NCI-H1436 treated with DMSO at 0.1 percent for 48 hours (cell line): ENCODE results near the gene NAPG.
"Not testable (repeated sequence)": the region's sequence is repeated elsewhere in the genome, so short reads cannot be mapped to it uniquely, and the experiment has no call there.

Experiments used
- DNase-seq: peaks from one replicate; lab custom pipeline; 2025; lab: John Stamatoyannopoulos, UW

NAPG gene

DNA sequence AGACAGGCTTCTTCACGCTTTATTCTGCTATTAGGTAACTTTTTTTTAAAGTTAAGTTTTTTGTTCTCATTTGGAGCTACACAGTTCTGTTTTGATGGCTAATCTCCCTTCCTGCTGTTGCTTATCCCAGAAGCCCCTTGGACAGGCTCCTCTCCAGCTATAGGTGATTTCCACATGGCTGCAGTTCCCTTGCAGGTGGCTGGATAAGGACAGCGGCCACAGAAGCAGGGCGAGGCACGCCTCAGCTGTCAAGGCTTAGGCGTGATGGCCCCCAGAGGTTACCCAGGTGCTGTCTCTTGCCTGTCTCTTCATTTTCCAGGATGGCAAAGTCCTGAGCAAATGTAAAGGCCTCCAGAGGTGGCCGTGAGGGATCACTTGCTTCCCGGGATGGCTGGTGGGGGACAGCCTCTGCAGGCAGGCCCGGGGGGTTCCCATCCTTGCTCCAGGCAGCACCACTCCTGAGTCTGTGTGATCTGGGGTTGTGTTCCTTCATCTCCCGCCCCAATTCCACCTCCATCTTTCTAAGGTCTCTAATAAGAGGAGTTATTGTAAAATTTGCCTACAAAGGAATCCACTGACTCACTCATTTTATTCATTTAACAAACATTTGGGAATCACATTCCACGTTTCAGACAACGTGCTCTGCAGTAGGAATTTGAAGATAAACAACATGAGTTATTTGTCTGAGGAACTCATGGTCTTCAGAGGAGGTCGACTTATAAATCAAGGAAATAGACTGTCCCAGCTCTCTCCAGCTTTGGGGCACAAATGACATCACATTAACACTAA is 53.4 kb downstream of the NAPG start:
- DNase-seq = no peak

DNA sequence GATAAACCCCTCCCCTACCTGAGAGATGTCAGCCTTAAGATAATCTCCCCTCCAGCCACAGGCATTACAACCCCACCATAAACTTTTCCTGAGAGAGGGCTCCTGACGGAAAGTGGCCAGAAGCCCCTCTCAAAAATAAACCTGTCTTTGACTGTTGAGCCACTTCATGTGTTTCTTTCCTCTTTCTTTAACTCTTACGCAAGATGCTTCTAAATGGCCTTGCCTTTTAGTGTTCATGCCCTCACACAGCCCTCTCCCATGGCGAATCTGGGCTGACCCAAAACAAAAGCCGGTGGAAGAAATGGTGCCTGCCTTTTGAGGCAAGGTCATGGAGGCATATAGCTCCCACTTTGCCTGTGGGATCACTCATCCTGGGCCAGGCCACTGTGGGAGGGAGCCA is 54.4 kb downstream of the NAPG start:
- no peak for DNase-seq

DNA sequence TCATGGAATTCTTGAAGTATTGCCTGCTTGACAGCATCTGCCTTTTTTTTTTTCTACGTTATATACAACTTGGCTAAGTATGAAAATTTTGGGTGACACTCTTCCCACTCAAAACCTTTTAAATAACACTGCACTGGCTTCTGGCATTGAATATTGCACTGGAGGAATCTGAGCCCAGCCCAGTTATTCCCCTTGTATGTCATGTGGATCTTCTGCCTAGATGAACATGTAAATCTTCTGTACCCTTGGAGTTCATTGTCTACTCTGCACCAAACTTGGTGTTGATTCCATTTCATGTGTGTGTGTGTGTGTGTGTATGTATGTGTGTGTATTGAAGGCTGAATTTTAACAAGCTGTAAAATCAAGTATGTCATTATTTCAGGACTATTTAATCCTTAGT is 59.4 kb downstream of the NAPG start:
- no peak for DNase-seq

DNA sequence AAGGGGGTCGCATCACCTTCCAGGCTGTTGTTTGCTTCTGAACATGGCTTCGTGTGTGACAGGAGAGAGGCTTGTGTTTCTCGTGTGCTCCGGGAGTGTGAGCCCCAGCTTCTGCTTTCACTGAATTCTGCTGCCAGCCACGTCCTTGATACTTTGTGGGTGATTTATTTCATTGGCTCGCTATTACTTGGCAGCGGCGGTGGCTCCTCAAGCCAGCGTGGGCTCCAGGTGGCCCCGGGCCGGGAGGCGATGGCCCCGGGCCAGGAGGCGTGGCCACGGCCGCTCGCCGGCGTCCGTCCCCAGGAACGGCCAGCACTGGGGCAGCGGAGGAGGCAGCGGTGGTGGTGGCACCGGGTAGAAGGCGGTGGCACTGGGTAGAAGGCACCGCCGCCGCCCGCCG is 63.1 kb downstream of the NAPG start:
- no peak for DNase-seq

DNA sequence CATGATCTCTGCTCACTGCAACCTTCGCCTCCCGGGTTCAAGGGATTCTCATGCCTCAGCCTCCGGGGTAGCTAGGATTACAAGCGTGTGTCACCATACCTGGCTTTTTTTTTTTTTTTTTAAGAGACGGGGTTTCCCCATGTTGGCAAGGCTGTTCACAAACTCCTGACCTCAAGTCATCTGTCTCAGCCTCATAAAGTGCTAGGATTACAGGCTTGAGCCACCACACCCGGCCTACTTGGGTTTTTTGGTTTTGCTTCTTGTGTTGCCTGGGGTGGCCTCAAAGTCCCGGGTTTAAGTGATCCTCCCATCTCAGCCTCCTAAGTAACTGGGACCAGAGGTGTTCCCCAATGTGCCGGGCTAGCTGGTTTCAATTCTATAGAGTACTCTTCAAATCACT is 64.6 kb downstream of the NAPG start:
- DNase-seq = no peak

DNA sequence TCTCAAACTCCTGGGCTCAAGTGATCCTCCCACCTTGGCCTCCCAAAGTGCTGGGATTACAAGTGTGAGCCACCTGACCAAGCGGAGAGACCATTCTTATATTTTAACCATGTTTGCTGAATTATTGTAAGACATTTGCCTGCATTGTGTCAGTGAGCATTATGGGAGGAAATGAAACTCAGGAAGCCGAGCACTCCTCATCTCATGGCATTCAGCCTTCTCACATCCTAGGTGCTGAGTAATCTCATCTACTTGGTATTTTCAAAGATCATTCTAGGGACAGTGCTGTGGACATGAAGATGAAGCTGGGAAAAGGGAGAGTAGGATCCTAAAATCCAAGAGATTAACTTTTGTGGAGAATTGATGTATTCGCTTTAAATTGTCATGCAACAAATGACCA is 66.1 kb downstream of the NAPG start:
- no peak for DNase-seq

DNA sequence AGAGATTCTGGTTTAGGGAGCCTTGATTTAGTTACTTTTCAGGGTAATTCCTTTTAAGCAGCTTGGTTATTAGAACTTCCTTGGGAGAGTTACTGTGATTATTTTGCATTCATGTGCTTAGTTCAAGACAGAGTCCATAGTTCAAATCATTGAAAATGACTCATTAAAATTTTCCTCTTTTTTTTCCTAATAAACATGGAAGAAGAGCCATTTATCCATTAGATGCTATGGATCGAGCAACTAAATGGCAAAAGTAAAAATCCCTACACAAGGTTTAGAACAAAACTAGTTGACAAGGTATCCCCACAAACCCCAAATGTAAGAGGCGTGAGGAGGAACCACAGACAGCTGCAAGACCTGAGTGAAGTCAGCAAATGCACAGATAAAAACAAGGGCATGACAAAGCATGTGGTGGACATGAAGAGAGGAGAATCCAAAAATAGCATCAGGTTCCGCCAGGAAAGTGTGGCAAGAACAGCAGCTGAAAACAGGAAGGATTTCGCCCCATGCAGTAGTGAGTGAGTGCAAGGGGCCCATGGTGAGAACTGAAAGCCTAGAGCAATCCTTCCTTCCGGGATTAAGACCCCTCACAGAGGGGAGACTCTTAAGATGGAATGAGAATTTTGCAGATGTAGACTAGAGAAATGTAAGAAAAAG is 67.7 kb downstream of the NAPG start:
- DNase-seq = not testable (repeated sequence)

DNA sequence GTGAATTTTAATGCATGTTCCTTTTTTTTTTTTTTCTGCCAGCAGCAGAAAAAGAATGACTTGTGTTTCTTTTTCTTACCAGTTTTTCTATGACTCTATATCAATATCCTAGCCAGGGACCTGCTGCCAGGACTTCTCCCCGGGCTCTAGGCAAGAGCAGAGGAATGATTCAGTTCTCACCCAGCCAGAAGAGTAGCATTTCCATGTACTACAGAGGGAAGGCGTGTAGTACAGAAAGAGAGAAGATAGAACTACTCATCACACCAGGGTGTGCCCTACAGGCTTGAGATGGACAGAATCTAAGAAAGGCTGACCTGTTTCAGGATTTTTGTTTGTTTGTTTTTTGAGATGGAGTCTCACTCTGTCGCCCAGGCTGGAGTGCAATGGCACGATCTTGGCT is 70.1 kb downstream of the NAPG start:
- not testable (repeated sequence) for DNase-seq

DNA sequence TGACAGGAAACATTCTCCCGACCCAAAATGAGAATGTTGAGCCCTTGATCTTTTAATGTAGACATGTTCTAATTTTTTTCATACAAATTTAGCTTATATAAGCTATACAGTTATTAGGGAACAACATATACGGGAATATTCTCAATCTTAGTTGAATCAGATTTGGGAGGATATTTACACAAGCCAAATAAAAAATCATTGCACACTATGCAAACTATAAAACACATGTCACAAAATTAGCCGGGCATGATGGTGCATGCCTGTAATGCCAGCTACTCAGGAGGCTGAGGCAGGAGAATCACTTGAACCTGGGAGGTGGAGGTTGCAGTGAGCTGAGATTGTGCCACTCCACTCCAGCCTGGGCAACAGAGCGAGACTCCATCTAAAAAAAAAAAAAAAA is 71.9 kb downstream of the NAPG start:
- not testable (repeated sequence) for DNase-seq

DNA sequence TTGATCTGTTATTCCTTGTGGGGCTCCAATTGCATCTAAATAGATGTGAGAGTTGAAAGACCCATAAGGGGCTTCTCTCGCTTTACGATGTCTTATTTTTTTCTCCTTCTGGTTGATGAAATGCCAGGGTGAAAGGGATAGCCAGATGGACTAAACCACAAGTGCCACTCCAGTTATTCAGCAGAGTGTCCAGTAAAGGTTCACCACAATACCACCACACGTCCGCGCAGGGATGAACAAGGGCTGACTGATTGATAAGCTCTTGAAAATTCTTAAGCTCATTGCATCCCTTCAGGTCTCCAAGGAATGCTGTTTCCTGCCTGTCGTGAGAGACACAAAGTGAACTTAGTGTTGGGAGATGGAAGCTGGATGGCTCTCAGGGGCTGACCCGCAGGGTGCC is 74.9 kb downstream of the NAPG start:
- DNase-seq = not testable (repeated sequence)
